Tibial nerve (tissue), 4 donors: ENCODE data around the gene EPB41L4A. TPM values are rescaled to one million over a fixed set of nuclear protein-coding genes. Genes with fewer than 3 reads are reported as not detected.
A peak's percentile ranks its signal among the peaks of the same experiment; 100 is the strongest.

Experiments used
- DNase-seq, 2 donors: peaks; one replicate each; pipeline ENCODE4 v3.0.0-alpha.2; 2019; ENCODE audit warnings: low spot score in 2 of 2
- H3K27ac ChIP-seq, 4 donors: fragments of 200-600 bp; sonication (generic) in 3 of 4; one replicate each; pipeline ENCODE4 v1.5.1; 2017 to 2019; ENCODE audit warnings: mild to moderate bottlenecking in 1 of 4
- H3K27me3 ChIP-seq, 2 donors: fragments of 200-600 bp; sonication (generic) in 1 of 2; one replicate each; pipeline versions ENCODE4 v1.5.1 to v1.6.0; 2017 to 2019
- H3K36me3 ChIP-seq, 3 donors: fragments of 200-600 bp; sonication (generic); one replicate each; pipeline ENCODE4 v1.5.1; 2018 to 2019
- H3K4me1 ChIP-seq, 4 donors: fragments of 200-600 bp; sonication (generic) in 3 of 4; one replicate each; pipeline ENCODE4 v1.5.1; 2017 to 2019
- H3K4me3 ChIP-seq, 4 donors: fragments of 200-600 bp; sonication (generic) in 3 of 4; one replicate each; pipeline ENCODE4 v1.5.1; 2017 to 2019; ENCODE audit warnings: mild to moderate bottlenecking in 1 of 4, moderate library complexity in 1 of 4
- H3K9me3 ChIP-seq, 4 donors: fragments of 200-600 bp; sonication (generic) in 3 of 4; one replicate each; pipeline ENCODE4 v1.5.1; 2017 to 2019
- EP300 ChIP-seq, 2 donors: sonication (generic); formaldehyde crosslinking; IDR thresholded peaks; one replicate each; pipeline ENCODE4 v1.6.1; 2017; ENCODE audit warnings: antibody characterized with exemption in 2 of 2, mild to moderate bottlenecking in 1 of 2
- POLR2A ChIP-seq, 2 donors: fragments of 450-650 bp; IDR thresholded peaks; one replicate each; pipeline ENCODE4 v1.6.1; 2017; ENCODE audit warnings: antibody characterized with exemption in 2 of 2, mild to moderate bottlenecking in 2 of 2, moderate library complexity in 2 of 2
- WGBS, 2 donors: methylation state at CpG; one replicate each; pipeline ENCODE4 v1.1.5; 2018; 5-methylcytosine and 5-hydroxymethylcytosine counted together
- total RNA-seq, 4 donors: library from RNA; depleted of rRNA; stranded (reverse); fragments of >200 nt; gene quantifications; one replicate each; pipeline ENCODE4 v1.1.0, GENCODE V29; 2016
- TF ChIP-seq, protein P1 (sequence below), 5 experiments: fragments of 200-600 bp in 3 of 5; fragments of 450-650 bp in 2 of 5; sonication (generic) in 3 of 5; IDR thresholded peaks; one replicate each; pipeline ENCODE4 v1.5.1; 2016 to 2019; ENCODE audit warnings: antibody characterized with exemption in 5 of 5, mild to moderate bottlenecking in 3 of 5, moderate library complexity in 2 of 5

EPB41L4A gene
- total RNA-seq, 4 donors from 2014 or later: 10.6 to 38.1 (median 14.4) TPM

DNA sequence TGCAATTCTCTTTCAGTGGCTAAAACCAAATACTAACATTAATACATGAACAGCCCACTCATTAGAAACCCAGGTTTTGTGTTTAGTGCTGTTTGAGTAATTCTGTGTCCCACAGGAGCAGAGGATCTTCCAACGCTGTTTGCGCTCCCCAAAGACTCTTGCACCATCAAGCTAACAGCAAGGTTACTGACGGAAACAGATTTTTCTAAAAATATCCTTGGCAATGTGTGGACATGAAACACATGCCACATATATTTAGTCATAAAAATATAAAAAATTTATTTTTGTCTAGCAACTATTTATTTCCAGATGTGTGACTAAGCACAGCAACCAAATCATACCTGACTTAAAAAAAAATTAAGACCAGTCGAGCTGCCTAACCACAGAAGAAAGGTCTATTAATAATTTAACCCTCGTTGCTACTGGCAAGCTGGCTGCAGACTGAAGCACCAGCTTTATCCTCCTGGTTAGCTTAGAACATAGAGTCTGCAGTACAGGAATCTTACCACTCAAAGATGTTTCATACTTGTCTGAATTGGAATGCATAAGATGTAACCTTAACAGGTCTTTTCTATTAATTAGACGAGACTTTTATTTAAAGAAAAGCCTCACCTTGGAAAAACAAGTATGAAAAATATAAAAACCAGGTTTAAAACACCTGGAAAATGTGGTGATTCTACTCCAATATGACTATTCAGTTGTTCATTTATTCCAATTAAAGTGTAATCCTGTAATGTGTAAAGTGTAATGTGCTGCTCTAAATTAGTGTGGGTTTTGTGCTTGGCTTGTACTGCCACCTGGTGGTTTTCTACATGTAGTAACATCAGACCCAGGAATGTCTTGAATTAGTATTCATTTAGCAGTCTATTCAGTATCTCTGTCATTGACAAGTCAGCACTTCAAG, 272.5 kb downstream of the EPB41L4A start:
- no peaks in the 10 kb centered on the region for H3K9me3 ChIP-seq
- H3K36me3 ChIP-seq: no peaks in the 10 kb centered on the region
- no peak for TF ChIP-seq POLR2A (IDR thresholded peaks at IDR 0.05)
- TF ChIP-seq, protein P1, sequence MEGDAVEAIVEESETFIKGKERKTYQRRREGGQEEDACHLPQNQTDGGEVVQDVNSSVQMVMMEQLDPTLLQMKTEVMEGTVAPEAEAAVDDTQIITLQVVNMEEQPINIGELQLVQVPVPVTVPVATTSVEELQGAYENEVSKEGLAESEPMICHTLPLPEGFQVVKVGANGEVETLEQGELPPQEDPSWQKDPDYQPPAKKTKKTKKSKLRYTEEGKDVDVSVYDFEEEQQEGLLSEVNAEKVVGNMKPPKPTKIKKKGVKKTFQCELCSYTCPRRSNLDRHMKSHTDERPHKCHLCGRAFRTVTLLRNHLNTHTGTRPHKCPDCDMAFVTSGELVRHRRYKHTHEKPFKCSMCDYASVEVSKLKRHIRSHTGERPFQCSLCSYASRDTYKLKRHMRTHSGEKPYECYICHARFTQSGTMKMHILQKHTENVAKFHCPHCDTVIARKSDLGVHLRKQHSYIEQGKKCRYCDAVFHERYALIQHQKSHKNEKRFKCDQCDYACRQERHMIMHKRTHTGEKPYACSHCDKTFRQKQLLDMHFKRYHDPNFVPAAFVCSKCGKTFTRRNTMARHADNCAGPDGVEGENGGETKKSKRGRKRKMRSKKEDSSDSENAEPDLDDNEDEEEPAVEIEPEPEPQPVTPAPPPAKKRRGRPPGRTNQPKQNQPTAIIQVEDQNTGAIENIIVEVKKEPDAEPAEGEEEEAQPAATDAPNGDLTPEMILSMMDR (IDR thresholded peaks at IDR 0.05): peak; percentile 68 to 90 (median 77)
- TF ChIP-seq EP300 (IDR thresholded peaks at IDR 0.05): no peak
- 52 to 54% methylated on average over 6 of the region's 6 CpGs for WGBS, 2 donors
- peaks cover 0 to 8% (median 0%) of the 10 kb centered on the region in 4 donors for H3K4me1 ChIP-seq
- peak in 1 of 2 donors; percentile 77 for DNase-seq
- no peak overlapping the region for H3K4me3 ChIP-seq
- H3K27me3 ChIP-seq: no peaks in the 10 kb centered on the region
- no peak overlapping the region for H3K27ac ChIP-seq

DNA sequence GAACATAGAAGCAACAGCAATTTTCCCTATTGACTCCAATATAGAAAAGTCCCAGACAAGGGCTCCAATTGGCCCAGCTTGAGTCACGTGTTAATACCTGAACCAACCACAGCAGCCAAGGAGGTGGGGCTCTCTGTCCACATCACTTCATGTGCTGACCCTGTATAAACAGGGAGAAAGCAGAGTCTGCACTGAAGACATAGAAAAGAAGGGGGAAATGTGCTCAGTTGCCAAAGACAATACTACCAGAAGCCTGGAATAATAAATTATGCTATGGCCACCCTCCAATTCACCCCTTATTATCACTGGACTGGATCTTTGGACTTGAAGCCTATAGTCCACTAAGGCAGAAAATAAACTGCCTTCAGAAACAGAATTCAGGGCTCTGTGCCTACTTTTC, 275.4 kb downstream of the EPB41L4A start:
- Histone ChIP-seq H3K4me1 (peaks cover 0 to 8% (median 0%) of the 10 kb centered on the region in 4 donors), H3K4me3 (no peak overlapping the region), H3K27ac (no peak overlapping the region), H3K9me3 (no peaks in the 10 kb centered on the region), H3K36me3 (no peaks in the 10 kb centered on the region), H3K27me3 (no peaks in the 10 kb centered on the region)
- DNase-seq: no peak
- TF ChIP-seq POLR2A (IDR thresholded peaks at IDR 0.05): no peak
- TF ChIP-seq EP300 (IDR thresholded peaks at IDR 0.05): no peak
- TF ChIP-seq, protein P1 (IDR thresholded peaks at IDR 0.05): no peak
- WGBS, 2 donors: 58 to 70% methylated on average over 1 of the region's 1 CpG

DNA sequence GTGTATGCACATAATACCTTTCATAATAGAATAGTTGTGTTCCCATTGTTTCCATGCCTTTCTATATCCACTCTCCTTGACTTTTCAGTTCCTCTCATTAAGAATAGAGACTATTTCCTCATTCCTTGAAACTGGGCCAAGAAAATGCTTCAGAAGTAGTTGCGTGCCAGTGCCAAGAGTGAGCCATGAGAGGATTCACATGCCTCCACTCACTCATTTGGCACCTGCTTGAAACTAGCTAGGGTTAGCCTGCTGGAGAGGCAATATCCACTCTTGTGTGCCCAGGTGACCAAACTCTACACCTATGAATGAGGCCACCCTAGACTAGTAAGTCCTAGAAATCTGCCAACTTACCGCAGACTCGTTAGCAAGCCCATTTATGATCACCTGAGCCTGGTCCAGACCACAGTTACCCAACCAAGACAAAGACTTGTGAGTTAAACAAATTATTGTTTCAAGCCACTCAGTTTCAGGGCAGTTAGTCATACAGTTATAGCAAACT, 276.3 kb downstream of the EPB41L4A start:
- Histone ChIP-seq H3K27ac (no peak overlapping the region), H3K4me3 (no peak overlapping the region), H3K27me3 (no peaks in the 10 kb centered on the region), H3K4me1 (peaks cover 0 to 8% (median 0%) of the 10 kb centered on the region in 4 donors), H3K36me3 (no peaks in the 10 kb centered on the region), H3K9me3 (no peaks in the 10 kb centered on the region)
- 73 to 75% methylated on average over 3 of the region's 3 CpGs for WGBS, 2 donors
- no peak for TF ChIP-seq EP300 (IDR thresholded peaks at IDR 0.05)
- TF ChIP-seq, protein P1 (IDR thresholded peaks at IDR 0.05): no peak
- no peak for TF ChIP-seq POLR2A (IDR thresholded peaks at IDR 0.05)
- no peak for DNase-seq

DNA sequence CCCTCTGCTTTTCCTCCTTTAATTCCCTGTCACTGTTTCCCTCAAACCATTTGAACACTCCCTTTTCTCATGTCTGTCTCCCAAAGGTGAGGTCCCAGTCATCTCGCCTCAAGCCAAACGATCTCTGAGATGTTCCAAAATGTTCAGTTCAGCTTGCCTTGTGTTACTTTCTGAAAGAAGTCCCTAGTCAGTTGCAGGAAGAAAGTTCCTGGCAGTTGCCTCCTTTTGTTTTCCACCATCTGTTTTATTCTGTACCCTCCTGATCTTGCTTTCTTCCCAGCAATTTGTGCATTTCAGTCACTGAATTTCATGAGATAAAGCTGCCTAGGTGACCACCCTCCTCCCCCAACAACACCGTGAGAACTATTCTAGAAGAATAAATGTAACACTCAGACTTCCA, 277.5 kb downstream of the EPB41L4A start:
- no peak for TF ChIP-seq EP300 (IDR thresholded peaks at IDR 0.05)
- TF ChIP-seq POLR2A (IDR thresholded peaks at IDR 0.05): no peak
- TF ChIP-seq, protein P1 (IDR thresholded peaks at IDR 0.05): no peak
- 88 to 94% methylated on average over 3 of the region's 3 CpGs for WGBS, 2 donors
- Histone ChIP-seq H3K4me3 (no peak overlapping the region), H3K4me1 (peaks cover 0 to 5% (median 0%) of the 10 kb centered on the region in 4 donors), H3K27ac (no peak overlapping the region), H3K9me3 (no peaks in the 10 kb centered on the region), H3K36me3 (no peaks in the 10 kb centered on the region), H3K27me3 (no peaks in the 10 kb centered on the region)
- DNase-seq: no peak

DNA sequence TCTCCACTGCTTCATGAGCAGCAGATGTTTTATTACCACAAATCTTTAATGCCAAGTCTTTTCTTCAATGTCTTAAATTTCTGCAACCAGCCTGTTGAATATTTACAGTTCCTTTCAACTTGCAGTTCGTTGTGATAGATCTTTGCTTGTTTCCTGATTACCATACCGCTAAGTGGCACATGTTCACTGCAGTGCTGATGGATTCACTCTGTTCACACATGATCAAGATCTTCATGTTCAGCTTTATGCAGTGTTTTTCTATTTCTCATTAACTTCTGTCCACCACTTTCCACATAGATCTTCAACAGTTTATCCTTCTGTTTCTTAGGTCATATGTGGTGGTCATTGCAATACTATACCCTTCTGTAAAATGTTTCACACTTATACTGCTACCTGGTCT, 280.6 kb downstream of the EPB41L4A start:
- 77 to 78% methylated on average over 2 of the region's 2 CpGs for WGBS, 2 donors
- H3K27ac ChIP-seq: no peak overlapping the region
- TF ChIP-seq POLR2A (IDR thresholded peaks at IDR 0.05): no peak

More for the DNA sequence above, 280.6 kb downstream of the EPB41L4A start:
- Histone ChIP-seq H3K4me3 (no peak overlapping the region), H3K27me3 (no peaks in the 10 kb centered on the region), H3K36me3 (no peaks in the 10 kb centered on the region), H3K9me3 (no peaks in the 10 kb centered on the region), H3K4me1 (no peaks in the 10 kb centered on the region)
- DNase-seq: no peak
